NB4 (cell line): ENCODE data around the gene PSG4.

Experiments
- CTCF ChIP-seq: IDR thresholded peaks from one replicate; pipeline ENCODE4 v1.5.1; 2012; ENCODE audit warnings: low read depth, low read length
- MAX ChIP-seq: IDR thresholded peaks from 2 replicates; pipeline ENCODE4 v1.6.1; 2011; ENCODE audit warnings: low read depth, low read length
- POLR2A ChIP-seq: IDR thresholded peaks from 2 replicates; pipeline ENCODE4 v1.6.1; 2011; ENCODE audit warnings: mild to moderate bottlenecking; ENCODE audit not compliant: insufficient read length; ENCODE audit errors: extremely low read depth

- TF ChIP-seq CTCF (no peak), POLR2A (no peak), MAX (no peak)
Measured at GRCh38 chr19:43207991-43208390, 2.6 kb upstream of the PSG4 start.
